ENCODE data around the gene CACNA1I. TPM values are rescaled to one million over a fixed set of nuclear protein-coding genes. Genes with fewer than 3 reads are reported as not detected.

Gene CACNA1I
- total and polyA plus RNA-seq, 2 donors (not counting 3 experiments of a cell fraction or from before 2014, with no cell fraction given): not detected

GRCh38 chr22:39714321-39714720 is 143.8 kb downstream of the CACNA1I start:
- intact Hi-C loops (cut with micrococcal nuclease): no loop called here
- Histone ChIP-seq H3K27me3 (ENCODE audit: control insufficient read depth in 2 of 2, insufficient read depth in 2 of 2, low read length in 2 of 2) (no peaks in the 10 kb centered on the region), H3K9ac (replicated peaks; ENCODE audit: extremely low read depth, insufficient read depth, low read length) (no peak overlapping the region), H3K4me3 (replicated peaks in 1 of 3; ENCODE audit: insufficient read depth in 1 of 3, low read depth in 1 of 3, low read length in 3 of 3) (no peak overlapping the region), H4K20me1 (replicated peaks; ENCODE audit: control insufficient read depth, extremely low read depth, insufficient read depth, low read length) (no peaks in the 10 kb centered on the region), H3K9me1 (replicated peaks; ENCODE audit: control insufficient read depth, extremely low read depth, insufficient read depth, low read length) (no peaks in the 10 kb centered on the region), H3K36me3 (ENCODE audit: control insufficient read depth in 2 of 2, extremely low read depth in 1 of 2, insufficient read depth in 2 of 2, low read length in 2 of 2) (no peaks in the 10 kb centered on the region), H3K9me3 (replicated peaks; ENCODE audit: control insufficient read depth, insufficient read depth, low read length) (no peaks in the 10 kb centered on the region), H2AFZ (ENCODE audit: low read depth, low read length) (no peak overlapping the region), H3K79me2 (ENCODE audit: control insufficient read depth, insufficient read depth, low read length) (no peaks in the 10 kb centered on the region), H3K27ac (ENCODE audit: insufficient read depth, low read depth, low read length) (no peak overlapping the region), H3K4me1 (ENCODE audit: control insufficient read depth, extremely low read depth, insufficient read depth, low read length) (no peaks in the 10 kb centered on the region), H3K4me2 (ENCODE audit: insufficient read depth, low read length) (no peak overlapping the region)
- dilution Hi-C loops (cut with MboI; ENCODE audit: extremely low pct_ligation_motif_present, low sequenced_read_pairs): no loop called here
- no peak for TF ChIP-seq CTCF (IDR thresholded peaks at IDR 0.05; ENCODE audit: extremely low read depth in 1 of 2, insufficient read depth in 1 of 2, low read depth in 1 of 2, low read length in 2 of 2)
- no peak for TF ChIP-seq JUN (IDR thresholded peaks at IDR 0.05; ENCODE audit: borderline replicate concordance, insufficient read depth, insufficient read length, low read depth)
- TF ChIP-seq POLR2A (IDR thresholded peaks at IDR 0.05; ENCODE audit: low read depth, low read length): no peak
- no peak for TF ChIP-seq FOS (IDR thresholded peaks at IDR 0.05; ENCODE audit: borderline replicate concordance, insufficient read depth, low read length)
- no peak for TF ChIP-seq GATA2 (IDR thresholded peaks at IDR 0.05; ENCODE audit: insufficient read depth, insufficient read length, low read depth, low read length)
- TF ChIP-seq EZH2 (IDR thresholded peaks at IDR 0.05; ENCODE audit: borderline replicate concordance, low read depth, low read length, severe bottlenecking): no peak
- TF ChIP-seq MYC (IDR thresholded peaks at IDR 0.05; ENCODE audit: low read depth, low read length): no peak
- TF ChIP-seq MAX (IDR thresholded peaks at IDR 0.05; ENCODE audit: insufficient read depth, insufficient read length): no peak
- TF ChIP-seq POLR2AphosphoS5 (IDR thresholded peaks at IDR 0.05; ENCODE audit: insufficient read depth, low read depth, low read length): no peak
- POLR2A ChIA-PET: no interaction called here
- no TSS peak for BruUV-seq (replicated peaks)
- FAIRE-seq (no peak), DNase-seq (ENCODE audit: low read depth, low spot score) (no peak)
- CTCF ChIA-PET: interaction anchor here (0.9 kb wide), 1 partner anchor 11 kb away, joined by 3 read pairs; no protein-coding TSS in a partner anchor
